PC-9 (cell line): ENCODE measurements around the gene EPHB3. TPM values are rescaled to one million over a fixed set of nuclear protein-coding genes. Genes with fewer than 3 reads are reported as not detected.

Experiments
- BruUV-seq: library from RNA; stranded (reverse); fragments of 400-500 nt; replicated peaks from 2 replicates; lab custom pipeline; 2021; lab: Mats Ljungman, UMichigan
- CTCF ChIA-PET: fragments of 300-600 bp; sonication (Branson Sonifier 250); formaldehyde crosslinking; loops from one replicate; lab custom pipeline; 2022; ENCODE audit warnings: antibody characterized with exemption; lab: Charles Lee
- POLR2A ChIA-PET: fragments of 300-600 bp; sonication (Branson Sonifier 250); formaldehyde crosslinking; loops from one replicate; lab custom pipeline; 2022; ENCODE audit warnings: antibody characterized with exemption; ENCODE audit not compliant: unreplicated experiment; lab: Charles Lee
- DNase-seq, 2 experiments: peaks; one replicate each; pipeline versions ENCODE4 v3.0.0 to v3.0.0-alpha.2; 2015 to 2022; ENCODE audit warnings: mixed read lengths in 1 of 2
- H2AFZ ChIP-seq: fragments of 200-600 bp; sonication (generic); 2 replicates; pipeline ENCODE4 v1.8.1; 2017; ENCODE audit warnings: antibody characterized with exemption
- H3F3A ChIP-seq: fragments of 200-600 bp; sonication (generic); 2 replicates; pipeline ENCODE4 v1.8.1; 2017; ENCODE audit warnings: antibody characterized with exemption, mild to moderate bottlenecking, low read depth; ENCODE audit not compliant: insufficient read depth
- H3K27ac ChIP-seq: fragments of 200-600 bp; sonication (generic); 2 replicates; pipeline ENCODE4 v1.6.1; 2016; ENCODE audit warnings: mixed run types
- H3K27me3 ChIP-seq: fragments of 200-600 bp; sonication (generic); 2 replicates; pipeline ENCODE4 v1.6.1; 2016; ENCODE audit warnings: low read depth, mixed run types; ENCODE audit not compliant: insufficient read depth
- H3K36me3 ChIP-seq: fragments of 200-600 bp; sonication (generic); 2 replicates; pipeline ENCODE4 v1.6.1; 2016; ENCODE audit warnings: low read depth, mixed run types
- H3K4me1 ChIP-seq: fragments of 200-600 bp; sonication (generic); replicated peaks from 2 replicates; pipeline ENCODE4 v1.6.1; 2016; ENCODE audit warnings: mixed run types; ENCODE audit not compliant: insufficient read depth
- H3K4me2 ChIP-seq: fragments of 200-600 bp; sonication (generic); 2 replicates; pipeline ENCODE4 v1.6.1; 2017; ENCODE audit warnings: mixed run types
- H3K4me3 ChIP-seq: fragments of 200-600 bp; sonication (generic); 2 replicates; pipeline ENCODE4 v1.6.1; 2016; ENCODE audit warnings: mixed run types
- H3K79me2 ChIP-seq: fragments of 200-600 bp; sonication (generic); 2 replicates; pipeline ENCODE4 v1.6.1; 2017; ENCODE audit warnings: low read depth, mixed run types
- H3K9me2 ChIP-seq: fragments of 200-600 bp; sonication (generic); 2 replicates; pipeline ENCODE4 v1.8.1; 2017; ENCODE audit warnings: mild to moderate bottlenecking; ENCODE audit not compliant: insufficient read depth
- H3K9me3 ChIP-seq: fragments of 200-600 bp; sonication (generic); 2 replicates; pipeline ENCODE4 v1.8.1; 2016; ENCODE audit warnings: low read depth; ENCODE audit not compliant: insufficient read depth
- H4K20me1 ChIP-seq: fragments of 200-600 bp; sonication (generic); 2 replicates; pipeline ENCODE4 v1.8.1; 2017; ENCODE audit not compliant: insufficient read depth
- EZH2 ChIP-seq: fragments of 200-600 bp; sonication (generic); IDR thresholded peaks from 2 replicates; pipeline ENCODE4 v1.8.0; 2017; ENCODE audit warnings: antibody characterized with exemption, low read depth
- intact Hi-C: fragments of 100-400 bp; cut with micrococcal nuclease; formaldehyde crosslinking; loops from one replicate; pipeline ENCODE4 v1.10.0; 2022; ENCODE audit not compliant: unreplicated experiment
- total RNA-seq: library from RNA; stranded (reverse); gene quantifications from 2 replicates; pipeline ENCODE4 v1.2.3, GENCODE V29; 2021
- TF ChIP-seq, protein P1 (sequence below): fragments of 200-600 bp; sonication (generic); conservative IDR thresholded peaks from 2 replicates; pipeline ENCODE4 v1.6.1; 2017; ENCODE audit warnings: mixed run types, antibody characterized with exemption, mild to moderate bottlenecking, moderate library complexity

The EPHB3 gene
- total RNA-seq, 1 experiment from 2014 or later = 15.7 TPM

- ChIA-PET POLR2A (interaction anchor here (0.6 kb wide), 1 partner anchor 401 kb away, joined by 3 read pairs; no protein-coding TSS in a partner anchor), CTCF (interaction anchor here (0.6 kb wide), 1 partner anchor 491 kb away, joined by 5 read pairs; no protein-coding TSS in a partner anchor)
- Histone ChIP-seq H4K20me1 (no peaks in the 10 kb centered on the region), H3K4me2 (no peak overlapping the region), H3K27ac (no peak overlapping the region), H3K9me2 (no peaks in the 10 kb centered on the region), H3K4me1 (no peaks in the 10 kb centered on the region), H2AFZ (no peak overlapping the region), H3K79me2 (no peaks in the 10 kb centered on the region), H3K27me3 (peaks cover 71% of the 10 kb centered on the region), H3K36me3 (no peaks in the 10 kb centered on the region), H3F3A (no peaks in the 10 kb centered on the region; the same call in 1 of the 2 replicates), H3K9me3 (no peaks in the 10 kb centered on the region), H3K4me3 (no peak overlapping the region)
- intact Hi-C loops = no loop called here
- TF ChIP-seq, protein P1, sequence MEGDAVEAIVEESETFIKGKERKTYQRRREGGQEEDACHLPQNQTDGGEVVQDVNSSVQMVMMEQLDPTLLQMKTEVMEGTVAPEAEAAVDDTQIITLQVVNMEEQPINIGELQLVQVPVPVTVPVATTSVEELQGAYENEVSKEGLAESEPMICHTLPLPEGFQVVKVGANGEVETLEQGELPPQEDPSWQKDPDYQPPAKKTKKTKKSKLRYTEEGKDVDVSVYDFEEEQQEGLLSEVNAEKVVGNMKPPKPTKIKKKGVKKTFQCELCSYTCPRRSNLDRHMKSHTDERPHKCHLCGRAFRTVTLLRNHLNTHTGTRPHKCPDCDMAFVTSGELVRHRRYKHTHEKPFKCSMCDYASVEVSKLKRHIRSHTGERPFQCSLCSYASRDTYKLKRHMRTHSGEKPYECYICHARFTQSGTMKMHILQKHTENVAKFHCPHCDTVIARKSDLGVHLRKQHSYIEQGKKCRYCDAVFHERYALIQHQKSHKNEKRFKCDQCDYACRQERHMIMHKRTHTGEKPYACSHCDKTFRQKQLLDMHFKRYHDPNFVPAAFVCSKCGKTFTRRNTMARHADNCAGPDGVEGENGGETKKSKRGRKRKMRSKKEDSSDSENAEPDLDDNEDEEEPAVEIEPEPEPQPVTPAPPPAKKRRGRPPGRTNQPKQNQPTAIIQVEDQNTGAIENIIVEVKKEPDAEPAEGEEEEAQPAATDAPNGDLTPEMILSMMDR = no peak
- no peak for TF ChIP-seq EZH2
- no peak for DNase-seq
- no TSS peak for BruUV-seq
These were observed 9.3 kb upstream of the EPHB3 start for GRCh38 chr3:184552296-184552695.

GRCh38 chr3:184552863-184553262, 8.7 kb upstream of the EPHB3 start:
- POLR2A ChIA-PET = interaction anchor here (0.6 kb wide), 1 partner anchor 402 kb away, joined by 3 read pairs; no protein-coding TSS in a partner anchor

GRCh38 chr3:184553385-184553784, 8.2 kb upstream of the EPHB3 start:
- CTCF ChIA-PET = no interaction called here
- no TSS peak for BruUV-seq

More at GRCh38 chr3:184552863-184553262, 8.7 kb upstream of the EPHB3 start:
- CTCF ChIA-PET = no interaction called here
- no TSS peak for BruUV-seq
- Histone ChIP-seq H3K36me3 (no peaks in the 10 kb centered on the region), H3K9me2 (no peaks in the 10 kb centered on the region), H3K4me3 (no peak overlapping the region), H3K27me3 (peaks cover 77% of the 10 kb centered on the region), H3F3A (no peaks in the 10 kb centered on the region), H3K79me2 (no peaks in the 10 kb centered on the region), H4K20me1 (no peaks in the 10 kb centered on the region), H3K4me1 (no peaks in the 10 kb centered on the region), H3K27ac (no peak overlapping the region), H3K4me2 (no peak overlapping the region), H2AFZ (no peak overlapping the region), H3K9me3 (no peaks in the 10 kb centered on the region)
- no peak for TF ChIP-seq EZH2
- TF ChIP-seq, protein P1 = no peak
- no peak for DNase-seq
- intact Hi-C loops = no loop called here

More at GRCh38 chr3:184553385-184553784, 8.2 kb upstream of the EPHB3 start:
- H3K79me2 ChIP-seq = no peaks in the 10 kb centered on the region
- H3K9me3 ChIP-seq = no peaks in the 10 kb centered on the region
- H3K9me2 ChIP-seq = no peaks in the 10 kb centered on the region
- intact Hi-C loops = no loop called here
- H3K4me3 ChIP-seq = no peak overlapping the region
- TF ChIP-seq, protein P1 = no peak
- no peak for TF ChIP-seq EZH2
- no peaks in the 10 kb centered on the region for H3K36me3 ChIP-seq
- no peaks in the 10 kb centered on the region for H4K20me1 ChIP-seq
- no peak overlapping the region for H3K4me2 ChIP-seq
- no peak overlapping the region for H2AFZ ChIP-seq
- no peak for DNase-seq
- POLR2A ChIA-PET = no interaction called here
- H3F3A ChIP-seq = 0 out of 2 replicates have a peak, but pooled peaks cover under 1% of the 10 kb centered on the region
- no peaks in the 10 kb centered on the region for H3K4me1 ChIP-seq
- H3K27ac ChIP-seq = no peak overlapping the region
- H3K27me3 ChIP-seq = peaks cover 81% of the 10 kb centered on the region
